HCT116 (cell line): ENCODE results near the gene PEX10. TPM values are rescaled to one million over a fixed set of nuclear protein-coding genes. Genes with fewer than 3 reads are reported as not detected.

ENCODE experiments used
- ATAC-seq: fragments of 200-7000 bp; cut with Tn5 transposase; 2 replicates; pipeline ENCODE4 v1.9.1; 2020; ENCODE audit warnings: mild to moderate bottlenecking, moderate library complexity
- BruUV-seq: library from RNA; stranded (reverse); fragments of 400-500 nt; replicated peaks from 2 replicates; lab custom pipeline; 2021; lab: Mats Ljungman, UMichigan
- CTCF ChIA-PET: fragments of 300-600 bp; sonication (Branson Sonifier 250); formaldehyde crosslinking; loops from one replicate; lab custom pipeline; 2021; ENCODE audit warnings: antibody characterized with exemption; lab: Charles Lee
- POLR2A ChIA-PET: fragments of 300-600, 350-600 bp; sonication (Branson Sonifier 250); formaldehyde crosslinking; loops from one replicate; lab custom pipeline; 2021; ENCODE audit warnings: antibody characterized with exemption; lab: Charles Lee
- RAD21 ChIA-PET, 2 experiments: fragments of 300-600 bp; sonication (Branson Sonifier 250); formaldehyde crosslinking; loops; one replicate each; lab custom pipeline; 2023; ENCODE audit warnings: low total read pairs in 2 of 2; ENCODE audit not compliant: uncharacterized antibody in 2 of 2, unreplicated experiment in 2 of 2, low non-redundant PET in 1 of 2; lab: Charles Lee
- DNase-seq: peaks from one replicate; pipeline ENCODE4 v3.0.0-alpha.2; 2010; ENCODE audit warnings: low read depth, low spot score
- H2AFZ ChIP-seq: fragments of 200-600 bp; shearing (Covaris generic), sonication (generic); 2 replicates; pipeline ENCODE4 v1.6.1; 2017; ENCODE audit warnings: low read depth, mixed run types, mixed read lengths, antibody characterized with exemption, low read length; ENCODE audit not compliant: poor library complexity, severe bottlenecking
- H3K27ac ChIP-seq: 2 replicates; pipeline ENCODE4 v1.5.1; 2012; ENCODE audit warnings: low read depth, low read length
- H3K27me3 ChIP-seq: fragments of 200-600 bp; sonication (generic); 2 replicates; pipeline ENCODE4 v1.6.1; 2016; ENCODE audit warnings: mixed run types, low read length, mixed read lengths; ENCODE audit not compliant: insufficient read depth
- H3K36me3 ChIP-seq, 2 experiments: fragments of 200-500 bp in 1 of 2; fragments of 200-600 bp in 1 of 2; sonication (Bioruptor generic) in 1 of 2; sonication (generic) in 1 of 2; 2 replicates each; pipeline versions ENCODE4 v1.5.1 to v1.6.1; 2014 to 2016; ENCODE audit warnings: low read length in 2 of 2, inconsistent platforms in 1 of 2, mixed read lengths in 1 of 2, mixed run types in 1 of 2; ENCODE audit not compliant: insufficient read depth in 2 of 2, control insufficient read depth in 1 of 2
- H3K4me1 ChIP-seq, 2 experiments: fragments of 200-600 bp in 1 of 2; sonication (generic) in 1 of 2; 2 replicates each; pipeline versions ENCODE4 v1.5.1 to v1.6.1; 2012 to 2017; ENCODE audit warnings: low read length in 2 of 2, inconsistent platforms in 1 of 2, mild to moderate bottlenecking in 1 of 2, mixed read lengths in 1 of 2, mixed run types in 1 of 2, moderate library complexity in 1 of 2; ENCODE audit not compliant: insufficient read depth in 2 of 2, control insufficient read depth in 1 of 2
- H3K4me2 ChIP-seq: fragments of 200-600 bp; sonication (generic); 2 replicates; pipeline ENCODE4 v1.6.1; 2017; ENCODE audit warnings: mixed run types, low read length, mixed read lengths
- H3K4me3 ChIP-seq, 2 experiments: fragments of 200-600 bp in 1 of 2; sonication (generic) in 1 of 2; replicated peaks in 1 of 2; 2 replicates each; pipeline ENCODE4 v1.5.1; 2011 to 2016; ENCODE audit warnings: low read length in 2 of 2, control low read depth in 1 of 2, low read depth in 1 of 2, mild to moderate bottlenecking in 1 of 2, mixed read lengths in 1 of 2, mixed run types in 1 of 2
- H3K79me2 ChIP-seq: fragments of 200-600 bp; sonication (generic); 2 replicates; pipeline ENCODE4 v1.6.1; 2017; ENCODE audit warnings: mild to moderate bottlenecking, mixed run types, low read length, moderate library complexity, mixed read lengths; ENCODE audit not compliant: insufficient read depth
- H3K9ac ChIP-seq: fragments of 200-600 bp; sonication (generic); 2 replicates; pipeline ENCODE4 v1.6.1; 2016; ENCODE audit warnings: low read length, mixed read lengths
- H3K9me2 ChIP-seq: fragments of 200-600 bp; sonication (generic), shearing (Covaris generic); 2 replicates; pipeline ENCODE4 v1.6.1; 2017; ENCODE audit warnings: mixed run types, mild to moderate bottlenecking, moderate library complexity; ENCODE audit not compliant: insufficient read depth
- H3K9me3 ChIP-seq, 2 experiments: fragments of 200-500 bp in 1 of 2; fragments of 200-600 bp in 1 of 2; sonication (Bioruptor generic) in 1 of 2; sonication (generic) in 1 of 2; 2 replicates each; pipeline ENCODE4 v1.6.1; 2014 to 2017; ENCODE audit warnings: low read length in 2 of 2, mixed read lengths in 2 of 2, inconsistent platforms in 1 of 2, low read depth in 1 of 2, mild to moderate bottlenecking in 1 of 2, mixed run types in 1 of 2, moderate library complexity in 1 of 2; ENCODE audit not compliant: control insufficient read depth in 1 of 2, insufficient read depth in 1 of 2
- H4K20me1 ChIP-seq: fragments of 200-600 bp; sonication (generic), shearing (Covaris generic); 2 replicates; pipeline ENCODE4 v1.6.1; 2017; ENCODE audit warnings: mixed run types, mild to moderate bottlenecking, moderate library complexity; ENCODE audit not compliant: insufficient read depth
- CEBPB ChIP-seq: IDR thresholded peaks from 2 replicates; pipeline ENCODE4 v1.6.1; 2012; ENCODE audit warnings: low read depth
- EGR1 ChIP-seq: IDR thresholded peaks from 2 replicates; pipeline ENCODE4 v1.6.1; 2012; ENCODE audit warnings: low read depth
- ELF1 ChIP-seq: IDR thresholded peaks from 2 replicates; pipeline ENCODE4 v1.6.1; 2012; ENCODE audit warnings: low read depth, borderline replicate concordance
- EZH2 ChIP-seq: fragments of 200-600 bp; sonication (generic); IDR thresholded peaks from 2 replicates; pipeline ENCODE4 v1.6.1; 2017; ENCODE audit warnings: antibody characterized with exemption, mixed run types
- EZH2phosphoT487 ChIP-seq: fragments of 200-600 bp; IDR thresholded peaks from 2 replicates; pipeline ENCODE4 v1.6.1; 2018; ENCODE audit warnings: antibody characterized with exemption, borderline replicate concordance
- FOSL1 ChIP-seq: IDR thresholded peaks from 2 replicates; pipeline ENCODE4 v1.6.1; 2012; ENCODE audit warnings: low read depth
- JUND ChIP-seq: IDR thresholded peaks from 2 replicates; pipeline ENCODE4 v1.6.1; 2012
- MAX ChIP-seq: IDR thresholded peaks from 2 replicates; pipeline ENCODE4 v1.6.1; 2012
- POLR2A ChIP-seq: IDR thresholded peaks from 2 replicates; pipeline ENCODE4 v1.7.0; 2011; ENCODE audit warnings: borderline replicate concordance; ENCODE audit not compliant: insufficient read depth, insufficient read length; ENCODE audit errors: extremely low read depth
- POLR2AphosphoS5 ChIP-seq: IDR thresholded peaks from 2 replicates; pipeline ENCODE4 v1.6.1; 2011; ENCODE audit warnings: mild to moderate bottlenecking, low read depth, low read length, moderate library complexity
- RAD21 ChIP-seq: IDR thresholded peaks from 2 replicates; pipeline ENCODE4 v1.6.1; 2012; ENCODE audit warnings: low read depth, mild to moderate bottlenecking
- REST ChIP-seq: IDR thresholded peaks from 2 replicates; pipeline ENCODE4 v1.6.1; 2012; ENCODE audit warnings: low read depth
- SIN3A ChIP-seq: IDR thresholded peaks from 2 replicates; pipeline ENCODE4 v1.6.1; 2012; ENCODE audit warnings: low read depth
- SP1 ChIP-seq: IDR thresholded peaks from 2 replicates; pipeline ENCODE4 v1.6.1; 2012; ENCODE audit warnings: low read depth
- TCF7L2 ChIP-seq: IDR thresholded peaks from 2 replicates; pipeline ENCODE4 v1.7.0; 2011; ENCODE audit warnings: borderline replicate concordance, inconsistent platforms; ENCODE audit not compliant: insufficient read depth, insufficient read length; ENCODE audit errors: extremely low read depth
- YY1 ChIP-seq: IDR thresholded peaks from 2 replicates; pipeline ENCODE4 v1.6.1; 2011; ENCODE audit warnings: low read length, low read depth, moderate library complexity, mild to moderate bottlenecking; ENCODE audit not compliant: insufficient replicate concordance; ENCODE audit errors: extremely low read depth
- ZNF274 ChIP-seq: fragments of 200-500 bp; sonication (Bioruptor generic); IDR thresholded peaks from 2 replicates; pipeline ENCODE4 v1.6.1; 2014; ENCODE audit warnings: mild to moderate bottlenecking, low read depth, low read length, inconsistent platforms
- intact Hi-C: fragments of 100-400 bp; cut with micrococcal nuclease; formaldehyde crosslinking; loops from 2 replicates; pipeline ENCODE4 v1.10.0; 2022
- total RNA-seq: library from RNA; stranded (reverse); gene quantifications from one replicate; pipeline ENCODE4 v1.2.1, GENCODE V29; 2021; ENCODE audit not compliant: unreplicated experiment
- TF ChIP-seq, protein P1 (sequence below): IDR thresholded peaks from 2 replicates; pipeline ENCODE4 v1.6.1; 2012
- TF ChIP-seq, protein P2 (sequence below), 3 experiments: fragments of 200-600 bp in 1 of 3; sonication (generic) in 1 of 3; IDR thresholded peaks in 2 of 3; conservative IDR thresholded peaks in 1 of 3; 2 replicates each; pipeline ENCODE4 v1.5.1; 2012 to 2017; ENCODE audit warnings: low read depth in 2 of 3, low read length in 2 of 3, antibody characterized with exemption in 1 of 3, borderline replicate concordance in 1 of 3, control low read depth in 1 of 3, mild to moderate bottlenecking in 1 of 3, mixed read lengths in 1 of 3, mixed run types in 1 of 3, moderate library complexity in 1 of 3; ENCODE audit not compliant: insufficient read depth in 1 of 3

PEX10 gene
- total RNA-seq, 1 experiment from 2014 or later, result 27.9 TPM

- DNase-seq, result no peak
- H3K4me3 ChIP-seq, result no peak overlapping the region
- H3K4me2 ChIP-seq, result no peak overlapping the region
- H3K9me2 ChIP-seq, result no peaks in the 10 kb centered on the region
- intact Hi-C loops, result no loop called here
- H3K9ac ChIP-seq, result no peak overlapping the region
- H3K36me3 ChIP-seq, result no peaks in the 10 kb centered on the region
- no TSS peak for BruUV-seq
- ChIA-PET POLR2A (no interaction called here), CTCF (no interaction called here), RAD21 (no interaction called here)
- H2AFZ ChIP-seq, result no peak overlapping the region
- peaks cover 7% of the 10 kb centered on the region; the same call in 1 of the 2 replicates for H3K27me3 ChIP-seq
- peaks cover 3 to 9% of the 10 kb centered on the region in 2 experiments; a peak in 2 of 4 replicates for H3K9me3 ChIP-seq
- H4K20me1 ChIP-seq, result no peaks in the 10 kb centered on the region
- no peak overlapping the region for H3K27ac ChIP-seq
- TF ChIP-seq POLR2AphosphoS5 (no peak), ZNF274 (no peak), SIN3A (no peak), TCF7L2 (no peak), RAD21 (no peak), EGR1 (no peak), CEBPB (no peak), ELF1 (no peak), EZH2 (no peak), EZH2phosphoT487 (no peak), FOSL1 (no peak), SP1 (no peak), MAX (no peak), JUND (no peak), POLR2A (no peak), REST (no peak), YY1 (no peak)
- TF ChIP-seq, protein P1, sequence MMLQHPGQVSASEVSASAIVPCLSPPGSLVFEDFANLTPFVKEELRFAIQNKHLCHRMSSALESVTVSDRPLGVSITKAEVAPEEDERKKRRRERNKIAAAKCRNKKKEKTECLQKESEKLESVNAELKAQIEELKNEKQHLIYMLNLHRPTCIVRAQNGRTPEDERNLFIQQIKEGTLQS, result no peak
- TF ChIP-seq, protein P2, sequence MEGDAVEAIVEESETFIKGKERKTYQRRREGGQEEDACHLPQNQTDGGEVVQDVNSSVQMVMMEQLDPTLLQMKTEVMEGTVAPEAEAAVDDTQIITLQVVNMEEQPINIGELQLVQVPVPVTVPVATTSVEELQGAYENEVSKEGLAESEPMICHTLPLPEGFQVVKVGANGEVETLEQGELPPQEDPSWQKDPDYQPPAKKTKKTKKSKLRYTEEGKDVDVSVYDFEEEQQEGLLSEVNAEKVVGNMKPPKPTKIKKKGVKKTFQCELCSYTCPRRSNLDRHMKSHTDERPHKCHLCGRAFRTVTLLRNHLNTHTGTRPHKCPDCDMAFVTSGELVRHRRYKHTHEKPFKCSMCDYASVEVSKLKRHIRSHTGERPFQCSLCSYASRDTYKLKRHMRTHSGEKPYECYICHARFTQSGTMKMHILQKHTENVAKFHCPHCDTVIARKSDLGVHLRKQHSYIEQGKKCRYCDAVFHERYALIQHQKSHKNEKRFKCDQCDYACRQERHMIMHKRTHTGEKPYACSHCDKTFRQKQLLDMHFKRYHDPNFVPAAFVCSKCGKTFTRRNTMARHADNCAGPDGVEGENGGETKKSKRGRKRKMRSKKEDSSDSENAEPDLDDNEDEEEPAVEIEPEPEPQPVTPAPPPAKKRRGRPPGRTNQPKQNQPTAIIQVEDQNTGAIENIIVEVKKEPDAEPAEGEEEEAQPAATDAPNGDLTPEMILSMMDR (IDR thresholded peaks at IDR 0.05 in 2 of 3, conservative IDR thresholded peaks at IDR 0.05 in 1 of 3; ENCODE audit: borderline replicate concordance in 1 of 3, insufficient read depth in 1 of 3, low read depth in 2 of 3, low read length in 2 of 3), result no peak
- TF ChIP-seq, all 23 proteins: peak for 0
- Histone ChIP-seq H3K4me1 (no peaks in the 10 kb centered on the region), H3K79me2 (no peaks in the 10 kb centered on the region)
- no peak for ATAC-seq
These were observed 21.7 kb upstream of the PEX10 start for GRCh38 chr1:2433936-2434655.
